Adrenal gland (tissue), 5 donors: ENCODE data around the gene SLC45A3.

ENCODE experiments used
- POLR2A ChIP-seq, 2 donors: fragments of 450-650 bp; IDR thresholded peaks; one replicate each; pipeline ENCODE4 v1.6.1; 2017; ENCODE audit warnings: antibody characterized with exemption in 2 of 2, mild to moderate bottlenecking in 2 of 2, moderate library complexity in 1 of 2
- TF ChIP-seq, protein P1 (sequence below), 6 experiments: fragments of 450-650 bp in 4 of 6; fragments of 200-600 bp in 2 of 6; sonication (generic) in 1 of 6; IDR thresholded peaks; 1 replicate in 5 of 6; 2 replicates in 1 of 6; pipeline versions ENCODE4 v1.5.1 to v1.8.0; 2016 to 2021; ENCODE audit warnings: antibody characterized with exemption in 6 of 6, mild to moderate bottlenecking in 2 of 6, moderate library complexity in 1 of 6
- donor health status: DM: no; HTN: no; CAD: no.

DNA sequence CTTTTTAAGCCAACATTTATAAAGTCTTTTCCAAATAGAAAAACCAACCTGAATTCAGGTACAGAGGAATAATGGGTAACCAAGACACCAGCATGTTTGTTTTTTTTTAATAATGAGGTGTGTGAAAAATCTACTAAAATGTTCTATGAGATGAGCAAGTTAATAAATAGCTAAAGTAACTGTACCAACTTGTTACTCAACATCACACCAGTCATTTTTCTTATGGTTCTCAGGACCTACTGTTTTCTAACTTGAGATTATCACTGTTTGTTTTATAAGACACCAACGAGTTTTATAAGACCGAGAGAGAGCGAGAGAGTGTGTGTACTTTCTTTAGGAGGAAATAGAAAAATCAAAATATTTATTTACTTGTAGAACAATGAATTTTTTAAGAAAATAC is 60.9 kb downstream of the SLC45A3 start:
- no peak for TF ChIP-seq POLR2A (IDR thresholded peaks at IDR 0.05)
- TF ChIP-seq, protein P1, sequence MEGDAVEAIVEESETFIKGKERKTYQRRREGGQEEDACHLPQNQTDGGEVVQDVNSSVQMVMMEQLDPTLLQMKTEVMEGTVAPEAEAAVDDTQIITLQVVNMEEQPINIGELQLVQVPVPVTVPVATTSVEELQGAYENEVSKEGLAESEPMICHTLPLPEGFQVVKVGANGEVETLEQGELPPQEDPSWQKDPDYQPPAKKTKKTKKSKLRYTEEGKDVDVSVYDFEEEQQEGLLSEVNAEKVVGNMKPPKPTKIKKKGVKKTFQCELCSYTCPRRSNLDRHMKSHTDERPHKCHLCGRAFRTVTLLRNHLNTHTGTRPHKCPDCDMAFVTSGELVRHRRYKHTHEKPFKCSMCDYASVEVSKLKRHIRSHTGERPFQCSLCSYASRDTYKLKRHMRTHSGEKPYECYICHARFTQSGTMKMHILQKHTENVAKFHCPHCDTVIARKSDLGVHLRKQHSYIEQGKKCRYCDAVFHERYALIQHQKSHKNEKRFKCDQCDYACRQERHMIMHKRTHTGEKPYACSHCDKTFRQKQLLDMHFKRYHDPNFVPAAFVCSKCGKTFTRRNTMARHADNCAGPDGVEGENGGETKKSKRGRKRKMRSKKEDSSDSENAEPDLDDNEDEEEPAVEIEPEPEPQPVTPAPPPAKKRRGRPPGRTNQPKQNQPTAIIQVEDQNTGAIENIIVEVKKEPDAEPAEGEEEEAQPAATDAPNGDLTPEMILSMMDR (IDR thresholded peaks at IDR 0.05) = no peak
